ENCODE data around the gene RERE.
"Not testable (repeated sequence)": the region's sequence is repeated elsewhere in the genome, so short reads cannot be mapped to it uniquely, and the experiment has no call there.

DNA sequence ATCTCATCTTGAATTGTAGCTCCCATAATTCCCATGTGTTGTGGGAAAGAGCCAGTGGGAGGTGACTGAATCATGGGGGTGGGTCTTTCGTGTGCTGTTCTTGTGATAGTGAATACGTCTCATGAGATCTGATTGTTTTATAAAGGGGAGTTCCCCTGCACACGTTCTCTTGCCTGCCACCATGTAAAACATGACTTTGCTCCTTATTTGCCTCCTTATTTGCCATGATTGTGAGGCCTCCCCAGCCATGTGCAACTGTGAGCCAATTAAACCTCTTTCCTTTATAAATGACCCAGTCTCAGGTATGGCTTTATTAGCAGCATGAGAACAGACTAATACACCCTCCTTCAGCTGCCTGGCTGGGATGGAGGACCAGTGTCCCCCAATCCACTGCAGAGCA is 224.1 kb downstream of the RERE start:
- TF ChIP-seq CTCF (IDR thresholded peaks at IDR 0.05); MAX (IDR thresholded peaks at IDR 0.05; ENCODE audit: low read depth); POLR2AphosphoS5 (IDR thresholded peaks at IDR 0.05; ENCODE audit: low read depth, low read length); MXI1 (IDR thresholded peaks at IDR 0.05; ENCODE audit: low read depth, low read length); TEAD4 (IDR thresholded peaks at IDR 0.05; ENCODE audit: borderline replicate concordance, insufficient read depth); GABPA (IDR thresholded peaks at IDR 0.05; ENCODE audit: low read depth); RCOR1 (IDR thresholded peaks at IDR 0.05; ENCODE audit: low read length); TAF1 (IDR thresholded peaks at IDR 0.05; ENCODE audit: borderline replicate concordance, low read depth, low read length); MEF2A (IDR thresholded peaks at IDR 0.05; ENCODE audit: borderline replicate concordance, low read depth); ELF1 (IDR thresholded peaks at IDR 0.05): not testable (repeated sequence)
- TF ChIP-seq, protein P1, sequence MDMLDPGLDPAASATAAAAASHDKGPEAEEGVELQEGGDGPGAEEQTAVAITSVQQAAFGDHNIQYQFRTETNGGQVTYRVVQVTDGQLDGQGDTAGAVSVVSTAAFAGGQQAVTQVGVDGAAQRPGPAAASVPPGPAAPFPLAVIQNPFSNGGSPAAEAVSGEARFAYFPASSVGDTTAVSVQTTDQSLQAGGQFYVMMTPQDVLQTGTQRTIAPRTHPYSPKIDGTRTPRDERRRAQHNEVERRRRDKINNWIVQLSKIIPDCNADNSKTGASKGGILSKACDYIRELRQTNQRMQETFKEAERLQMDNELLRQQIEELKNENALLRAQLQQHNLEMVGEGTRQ (IDR thresholded peaks at IDR 0.05; ENCODE audit: borderline replicate concordance, low read depth, low read length), result not testable (repeated sequence)

Measured in SK-N-SH (cell line).